GM19372 (cell line): ENCODE data around the gene KSR1.

Experiments
- ATAC-seq: cut with Tn5 transposase; IDR thresholded peaks from one replicate; pipeline ENCODE4 v1.9.1; 2021; ENCODE audit warnings: mild to moderate bottlenecking, low read depth, moderate library complexity; ENCODE audit not compliant: unreplicated experiment

KSR1 gene

GRCh38 chr17:27578718-27579085 is 122.5 kb downstream of the KSR1 start:
- peak; percentile 82 for ATAC-seq

- ATAC-seq, result peak; percentile 24
These were observed 123.1 kb downstream of the KSR1 start for GRCh38 chr17:27579304-27579703.

GRCh38 chr17:27579897-27580321 is 123.7 kb downstream of the KSR1 start:
- no peak for ATAC-seq

GRCh38 chr17:27581016-27581415 is 124.8 kb downstream of the KSR1 start:
- ATAC-seq, result no peak

GRCh38 chr17:27582696-27583095 is 126.4 kb downstream of the KSR1 start:
- ATAC-seq, result no peak

- no peak for ATAC-seq
These were observed 129.0 kb downstream of the KSR1 start for GRCh38 chr17:27585153-27585681.

GRCh38 chr17:27585792-27586191 is 129.5 kb downstream of the KSR1 start:
- no peak for ATAC-seq

- no peak for ATAC-seq
These were observed 130.0 kb downstream of the KSR1 start for GRCh38 chr17:27586203-27586721.

- no peak for ATAC-seq
These were observed 132.1 kb downstream of the KSR1 start for GRCh38 chr17:27588354-27588753.

GRCh38 chr17:27590864-27591263 is 134.6 kb downstream of the KSR1 start:
- no peak for ATAC-seq

- no peak for ATAC-seq
These were observed 135.7 kb downstream of the KSR1 start for GRCh38 chr17:27591986-27592385.

- no peak for ATAC-seq
These were observed 137.1 kb downstream of the KSR1 start for GRCh38 chr17:27593232-27593856.

- no peak for ATAC-seq
These were observed 137.6 kb downstream of the KSR1 start for GRCh38 chr17:27593857-27594255.

GRCh38 chr17:27595208-27595607 is 139.0 kb downstream of the KSR1 start:
- no peak for ATAC-seq

- ATAC-seq, result no peak
These were observed 139.8 kb downstream of the KSR1 start for GRCh38 chr17:27596096-27596495.

GRCh38 chr17:27596566-27597187 is 140.4 kb downstream of the KSR1 start:
- no peak for ATAC-seq

GRCh38 chr17:27597188-27597580 is 140.9 kb downstream of the KSR1 start:
- ATAC-seq, result no peak

- no peak for ATAC-seq
These were observed 141.6 kb downstream of the KSR1 start for GRCh38 chr17:27597783-27598320.

- no peak for ATAC-seq
These were observed 142.2 kb downstream of the KSR1 start for GRCh38 chr17:27598337-27599050.

GRCh38 chr17:27600471-27600870 is 144.2 kb downstream of the KSR1 start:
- ATAC-seq, result no peak
